KOPT-K1 (cell line): ENCODE results near the gene PPP1R15B.

Experiments used
- H3K27ac ChIP-seq: fragments of 200-600 bp; sonication (generic); 2 replicates; pipeline ENCODE4 v1.5.1; 2016; ENCODE audit warnings: antibody characterized with exemption, mild to moderate bottlenecking, low read depth, low read length; ENCODE audit not compliant: poor library complexity, severe bottlenecking
- H3K36me3 ChIP-seq: fragments of 200-600 bp; sonication (generic); 2 replicates; pipeline ENCODE4 v1.5.1; 2017; ENCODE audit warnings: antibody characterized with exemption, mild to moderate bottlenecking, low read length, moderate library complexity; ENCODE audit not compliant: insufficient read depth
- H3K9me3 ChIP-seq: fragments of 200-600 bp; sonication (generic); 2 replicates; pipeline ENCODE4 v1.5.1; 2017; ENCODE audit warnings: antibody characterized with exemption, low read length, mild to moderate bottlenecking; ENCODE audit not compliant: insufficient read depth, poor library complexity, severe bottlenecking

Gene PPP1R15B

DNA sequence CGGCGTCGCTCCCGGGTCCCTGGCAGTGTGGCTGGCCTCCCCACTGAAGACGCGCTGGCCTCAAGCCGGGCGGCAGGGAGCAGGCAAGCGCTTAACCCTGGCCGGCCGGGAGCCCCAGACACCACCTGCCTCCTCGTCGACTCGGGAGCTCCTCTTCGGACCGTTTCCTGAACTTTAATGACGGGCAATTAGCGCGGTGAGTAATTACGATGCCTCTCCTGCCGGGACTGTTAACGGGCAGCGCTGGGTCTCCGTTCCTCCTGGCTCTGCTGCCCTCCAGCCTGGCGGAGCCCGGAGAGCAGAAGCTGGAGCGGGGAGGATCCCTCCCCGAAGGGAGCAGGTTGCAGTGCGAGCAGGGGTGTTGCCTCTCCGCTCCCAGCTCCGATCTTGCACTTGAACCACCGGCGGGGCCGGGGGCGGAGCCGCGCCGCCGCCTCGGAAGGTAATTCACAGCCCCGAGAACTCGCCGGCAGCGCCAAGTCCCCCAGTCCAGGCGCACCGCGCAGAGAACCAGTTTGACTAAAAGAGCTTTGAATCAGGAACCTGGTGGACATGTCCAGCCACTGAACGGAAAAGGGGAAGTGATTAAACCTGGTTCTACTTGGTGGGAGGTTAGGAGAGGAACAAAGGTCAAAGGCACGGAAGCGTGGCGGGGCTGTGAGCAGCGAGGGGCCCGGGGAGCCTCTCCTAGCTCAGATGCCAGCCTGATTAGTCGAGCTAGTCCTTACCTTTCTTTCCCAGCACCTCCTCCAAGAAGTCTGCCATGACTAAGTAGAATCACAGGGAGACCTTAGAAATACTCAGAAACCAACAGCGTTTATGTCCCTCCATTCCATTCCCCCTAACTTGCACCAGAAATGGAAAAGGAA lies 33.6 kb downstream of the PPP1R15B start:
- Histone ChIP-seq H3K36me3 (no peaks in the 10 kb centered on the region), H3K27ac (no peak overlapping the region), H3K9me3 (no peaks in the 10 kb centered on the region)

- H3K9me3 ChIP-seq = no peaks in the 10 kb centered on the region
- no peak overlapping the region for H3K27ac ChIP-seq
- H3K36me3 ChIP-seq = no peaks in the 10 kb centered on the region
Measured at GRCh38 chr1:204376919-204377799, 34.5 kb downstream of the PPP1R15B start.

GRCh38 chr1:204376465-204376864 lies 35.2 kb downstream of the PPP1R15B start:
- H3K36me3 ChIP-seq = no peaks in the 10 kb centered on the region
- no peaks in the 10 kb centered on the region for H3K9me3 ChIP-seq
- H3K27ac ChIP-seq = no peak overlapping the region

DNA sequence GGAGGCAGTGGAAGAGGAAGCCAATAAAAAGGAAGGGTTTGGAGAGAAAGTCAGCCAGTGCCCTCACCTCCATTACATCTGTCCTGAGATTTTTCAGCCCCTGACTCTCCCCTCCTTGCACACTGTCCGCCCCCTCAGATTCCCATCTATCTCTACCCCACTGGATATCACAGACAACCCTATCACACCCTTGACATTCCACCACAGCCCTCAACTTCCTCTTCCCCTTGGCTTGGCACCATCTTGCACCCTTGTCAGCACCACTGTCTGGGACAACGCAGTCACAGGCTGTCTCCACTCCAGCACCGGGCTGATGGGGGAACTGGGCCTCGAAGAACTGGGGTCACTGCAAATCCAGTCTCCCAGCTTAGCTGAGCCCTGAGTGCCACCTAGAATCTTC lies 37.7 kb downstream of the PPP1R15B start:
- no peak overlapping the region for H3K27ac ChIP-seq
- H3K9me3 ChIP-seq = no peaks in the 10 kb centered on the region
- no peaks in the 10 kb centered on the region for H3K36me3 ChIP-seq

DNA sequence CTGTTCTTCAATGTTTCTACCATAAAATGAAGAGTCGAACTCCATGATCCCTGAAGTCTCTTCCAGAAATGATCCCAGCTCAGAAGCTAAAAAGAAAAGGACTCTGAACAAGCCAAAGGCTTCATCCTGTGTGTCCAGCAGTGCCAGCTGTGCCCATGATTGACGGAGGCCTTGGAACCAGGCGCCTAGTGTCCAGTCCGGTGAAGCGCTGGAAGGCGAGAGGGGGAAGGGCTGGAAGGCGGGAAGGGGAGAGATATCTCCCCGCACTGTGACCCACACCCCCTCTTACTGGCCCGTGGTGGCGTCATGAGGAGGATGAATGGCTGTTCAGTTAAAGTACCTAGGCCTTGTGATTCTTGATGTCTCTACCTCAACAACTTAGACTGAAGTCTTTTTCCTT lies 41.4 kb downstream of the PPP1R15B start:
- no peak overlapping the region for H3K27ac ChIP-seq
- H3K9me3 ChIP-seq = no peaks in the 10 kb centered on the region
- H3K36me3 ChIP-seq = no peaks in the 10 kb centered on the region

DNA sequence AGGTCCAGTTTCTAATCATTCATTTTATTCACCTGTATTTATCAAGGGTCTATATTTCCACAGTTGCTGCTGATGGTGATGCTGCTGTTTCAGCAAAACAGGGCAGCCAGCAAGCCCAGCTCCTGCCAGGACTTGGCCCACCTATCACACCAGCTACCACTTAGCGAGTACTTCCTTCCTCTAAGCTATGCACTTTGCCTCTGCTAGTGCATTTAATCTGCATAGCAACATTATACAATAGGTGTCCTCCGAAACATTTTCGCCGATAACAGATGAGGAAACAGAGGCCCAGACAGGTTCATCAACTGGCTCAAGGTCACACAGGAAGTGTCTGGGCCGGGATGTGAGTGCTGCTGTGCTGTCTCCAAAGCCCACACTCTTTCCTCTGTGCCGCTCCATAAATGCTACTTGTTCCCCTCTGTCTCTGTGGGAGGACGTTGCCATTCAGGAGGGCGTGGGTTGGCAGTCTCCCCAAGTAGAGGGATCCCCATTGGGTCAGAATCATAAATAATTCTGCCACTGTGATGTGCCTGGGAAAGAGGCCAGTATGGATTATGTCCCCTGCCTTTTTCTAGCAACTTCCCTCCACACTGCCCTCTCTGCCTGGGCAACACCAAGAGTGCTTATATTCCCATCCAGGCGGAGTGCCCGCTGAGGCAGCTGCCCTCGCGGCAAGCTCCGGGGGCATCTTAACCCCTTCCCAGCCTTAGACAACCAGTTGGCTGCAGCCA lies 42.5 kb downstream of the PPP1R15B start:
- no peak overlapping the region for H3K27ac ChIP-seq
- no peaks in the 10 kb centered on the region for H3K36me3 ChIP-seq
- no peaks in the 10 kb centered on the region for H3K9me3 ChIP-seq

DNA sequence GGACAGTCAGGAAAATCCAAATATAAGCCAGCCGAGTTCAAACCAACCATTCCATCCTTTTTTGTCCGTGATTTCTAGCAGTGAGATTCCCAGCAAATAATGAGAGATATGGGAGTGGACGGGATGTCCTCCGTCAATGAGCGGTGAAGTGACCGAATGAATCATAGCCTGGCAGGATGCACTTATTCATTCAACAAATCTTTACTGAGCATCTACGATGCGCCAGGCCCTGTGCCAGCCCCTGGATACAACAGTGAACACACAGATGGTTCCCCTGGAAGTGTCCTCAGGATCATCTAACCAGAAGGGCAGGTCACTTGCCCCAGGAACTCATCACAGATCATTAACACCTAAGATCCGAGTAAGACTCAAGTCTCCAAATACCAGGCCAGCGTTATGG lies 43.7 kb downstream of the PPP1R15B start:
- no peak overlapping the region for H3K27ac ChIP-seq
- H3K36me3 ChIP-seq = no peaks in the 10 kb centered on the region
- no peaks in the 10 kb centered on the region for H3K9me3 ChIP-seq

GRCh38 chr1:204367193-204367858 lies 44.3 kb downstream of the PPP1R15B start:
- Histone ChIP-seq H3K9me3 (no peaks in the 10 kb centered on the region), H3K27ac (no peak overlapping the region), H3K36me3 (no peaks in the 10 kb centered on the region)

- Histone ChIP-seq H3K36me3 (no peaks in the 10 kb centered on the region), H3K9me3 (no peaks in the 10 kb centered on the region), H3K27ac (no peak overlapping the region)
Measured at GRCh38 chr1:204366759-204367158, 44.9 kb downstream of the PPP1R15B start.

DNA sequence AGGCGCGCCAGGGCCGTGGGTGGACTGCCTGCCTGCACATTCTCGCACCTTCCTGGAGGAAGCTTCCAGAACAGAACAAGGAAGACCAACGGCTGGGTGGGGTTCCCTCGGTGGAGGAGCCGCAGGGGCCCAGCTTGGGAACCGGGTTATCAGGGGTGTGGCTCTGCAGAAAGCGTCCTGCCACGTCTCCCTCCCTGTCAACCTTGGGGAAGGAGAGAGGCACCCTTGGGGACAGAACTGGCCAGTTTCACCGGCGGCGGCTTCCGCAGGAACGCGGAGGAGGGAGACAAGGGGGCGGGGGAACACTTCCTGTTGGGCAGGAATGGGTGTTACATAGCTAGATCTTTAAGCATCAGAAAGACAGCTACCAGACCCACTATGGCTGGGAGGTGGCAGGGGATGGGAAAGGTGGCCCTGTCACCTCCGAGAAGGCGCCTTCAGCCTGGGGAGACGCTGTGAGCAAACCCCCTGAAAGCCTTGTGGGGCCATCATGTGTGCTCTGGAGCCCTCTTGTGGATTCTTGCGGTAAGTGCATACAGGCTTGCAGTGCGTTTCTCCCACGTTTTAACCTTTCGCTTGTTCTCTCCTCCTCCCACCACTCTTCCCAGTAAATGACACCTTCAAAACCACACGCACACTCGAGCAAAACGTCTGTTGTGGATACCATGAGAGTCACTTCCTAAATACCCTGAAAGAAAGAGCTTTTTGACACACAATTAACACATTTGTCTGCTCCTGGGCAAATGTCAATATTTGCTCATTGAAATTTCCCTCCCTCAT lies 48.1 kb downstream of the PPP1R15B start:
- no peak overlapping the region for H3K27ac ChIP-seq
- no peaks in the 10 kb centered on the region for H3K9me3 ChIP-seq
- H3K36me3 ChIP-seq = no peaks in the 10 kb centered on the region

GRCh38 chr1:204362984-204363334 lies 48.7 kb downstream of the PPP1R15B start:
- Histone ChIP-seq H3K27ac (no peak overlapping the region), H3K9me3 (no peaks in the 10 kb centered on the region), H3K36me3 (no peaks in the 10 kb centered on the region)

DNA sequence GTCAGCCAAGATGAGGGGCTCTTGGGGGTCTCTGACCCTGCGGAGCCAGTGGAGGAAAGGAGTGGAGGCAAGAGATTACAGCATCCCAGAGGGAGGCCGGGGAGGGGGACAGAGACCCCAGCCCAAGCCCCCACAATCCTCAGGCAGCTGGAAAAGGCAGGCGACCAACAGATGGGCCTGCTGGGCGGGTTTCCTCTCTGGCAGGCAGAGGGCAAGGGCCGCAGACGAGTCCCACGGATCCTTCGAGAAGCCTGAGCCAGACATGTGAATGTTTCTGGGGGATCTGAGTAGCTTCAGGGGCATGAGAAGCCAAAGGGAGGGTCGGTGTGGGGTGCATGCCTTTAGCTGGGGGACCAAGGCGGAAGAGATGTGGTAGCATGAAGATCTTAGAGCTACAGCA lies 49.8 kb downstream of the PPP1R15B start:
- H3K36me3 ChIP-seq = no peaks in the 10 kb centered on the region
- no peak overlapping the region for H3K27ac ChIP-seq
- H3K9me3 ChIP-seq = no peaks in the 10 kb centered on the region

DNA sequence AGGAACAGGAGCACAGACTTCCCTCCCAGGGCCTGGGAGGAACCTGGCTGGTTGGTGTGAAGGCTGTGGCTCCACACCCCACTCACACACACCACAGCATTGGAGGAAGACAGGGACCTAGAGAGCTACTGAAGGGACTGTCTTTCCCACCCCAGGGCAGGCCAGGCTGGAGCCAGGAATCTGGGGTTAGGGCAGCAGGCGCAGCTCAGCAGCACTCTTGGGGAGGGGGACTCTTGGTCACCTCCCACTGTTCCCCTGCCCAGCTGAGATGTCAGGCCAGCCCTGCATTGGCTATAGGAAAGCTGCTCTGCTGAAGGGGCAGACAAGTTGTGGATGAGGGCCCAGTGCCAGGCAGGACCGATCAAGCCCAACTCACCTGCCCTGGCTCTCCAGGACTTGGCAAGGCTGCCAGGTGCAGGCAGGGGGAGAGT lies 50.3 kb downstream of the PPP1R15B start:
- Histone ChIP-seq H3K27ac (no peak overlapping the region), H3K9me3 (no peaks in the 10 kb centered on the region), H3K36me3 (no peaks in the 10 kb centered on the region)

GRCh38 chr1:204360314-204360713 lies 51.3 kb downstream of the PPP1R15B start:
- Histone ChIP-seq H3K9me3 (no peaks in the 10 kb centered on the region), H3K27ac (no peak overlapping the region), H3K36me3 (no peaks in the 10 kb centered on the region)
